Suppressor macrophage treated with lipopolysaccharide for 4 hours (primary cell): Measurements from ENCODE around the gene RSF1.
A peak's percentile ranks its signal among the peaks of the same experiment; 100 is the strongest.

Experiments
- DNase-seq: peaks from one replicate; pipeline ENCODE4 v3.0.0-alpha.2; 2020

Gene RSF1

GRCh38 chr11:77749232-77749631 is 71.3 kb downstream of the RSF1 start:
- no peak for DNase-seq

- DNase-seq: no peak
Observed at GRCh38 chr11:77748266-77748665, 72.3 kb downstream of the RSF1 start.

- DNase-seq: no peak
Observed at GRCh38 chr11:77747381-77747969, 73.0 kb downstream of the RSF1 start.

GRCh38 chr11:77736473-77736872 is 84.0 kb downstream of the RSF1 start:
- DNase-seq: no peak

- DNase-seq: no peak
Observed at GRCh38 chr11:77734890-77735289, 85.6 kb downstream of the RSF1 start.

GRCh38 chr11:77732143-77732542 is 88.4 kb downstream of the RSF1 start:
- DNase-seq: no peak

GRCh38 chr11:77730789-77731188 is 89.7 kb downstream of the RSF1 start:
- DNase-seq: no peak

- DNase-seq: no peak
Observed at GRCh38 chr11:77729063-77729462, 91.5 kb downstream of the RSF1 start.

- no peak for DNase-seq
Observed at GRCh38 chr11:77728203-77728786, 92.2 kb downstream of the RSF1 start.

GRCh38 chr11:77726524-77726923 is 94.0 kb downstream of the RSF1 start:
- no peak for DNase-seq

- DNase-seq: no peak
Observed at GRCh38 chr11:77725433-77725832, 95.1 kb downstream of the RSF1 start.

GRCh38 chr11:77724636-77725035 is 95.9 kb downstream of the RSF1 start:
- DNase-seq: no peak

GRCh38 chr11:77723024-77723423 is 97.5 kb downstream of the RSF1 start:
- no peak for DNase-seq

- DNase-seq: no peak
Observed at GRCh38 chr11:77710358-77710757, 110.2 kb downstream of the RSF1 start.

- DNase-seq: no peak
Observed at GRCh38 chr11:77705876-77706579, 114.5 kb downstream of the RSF1 start.

- peak; percentile 10 for DNase-seq
Observed at GRCh38 chr11:77705195-77705875, 115.2 kb downstream of the RSF1 start.

- no peak for DNase-seq
Observed at GRCh38 chr11:77704029-77704428, 116.5 kb downstream of the RSF1 start.

- DNase-seq: no peak
Observed at GRCh38 chr11:77699425-77699824, 121.1 kb downstream of the RSF1 start.

- no peak for DNase-seq
Observed at GRCh38 chr11:77698896-77699295, 121.6 kb downstream of the RSF1 start.

- DNase-seq: no peak
Observed at GRCh38 chr11:77697865-77698264, 122.7 kb downstream of the RSF1 start.

- DNase-seq: no peak
Observed at GRCh38 chr11:77695417-77695816, 125.1 kb downstream of the RSF1 start.

GRCh38 chr11:77690649-77691048 is 129.9 kb downstream of the RSF1 start:
- DNase-seq: no peak

GRCh38 chr11:77687088-77687487 is 133.4 kb downstream of the RSF1 start:
- no peak for DNase-seq

- DNase-seq: no peak
Observed at GRCh38 chr11:77677138-77677537, 143.4 kb downstream of the RSF1 start.
